SK-MEL-5 (cell line): ENCODE measurements around the gene TNF. TPM values are rescaled to one million over a fixed set of nuclear protein-coding genes. Genes with fewer than 3 reads are reported as not detected.
A peak's percentile ranks its signal among the peaks of the same experiment; 100 is the strongest.
"Not testable (repeated sequence)": the region's sequence is repeated elsewhere in the genome, so short reads cannot be mapped to it uniquely, and the experiment has no call there.

Experiments used
- DNase-seq: peaks from one replicate; pipeline ENCODE4 v3.0.0-alpha.2; 2016; ENCODE audit warnings: low read depth, low spot score
- in situ Hi-C: cut with HindIII; loops from 2 replicates; pipeline ENCODE4 v1.10.0; 2016; ENCODE audit warnings: low sequenced_read_pairs, high pct_unique_total_duplicates, low pct_unique_long_range_greater_than_20kb
- total RNA-seq: library from RNA; depleted of rRNA; stranded (reverse); fragments of >200 nt; shearing (Covaris generic); gene quantifications from 2 replicates; pipeline ENCODE4 v1.2.3, GENCODE V29; 2014

The TNF gene
- total RNA-seq, 1 experiment from 2014 or later, result not detected

- no peak for DNase-seq
- in situ Hi-C loops, result no loop called here
Measured at GRCh38 chr6:31579546-31580437, 4.4 kb downstream of the TNF start.

- in situ Hi-C loops, result no loop called here
- no peak for DNase-seq
Measured at GRCh38 chr6:31580438-31580740, 5.0 kb downstream of the TNF start.

- DNase-seq, result peak; percentile 75
- in situ Hi-C loops, result no loop called here
Measured at GRCh38 chr6:31580807-31581433, 5.6 kb downstream of the TNF start.

- DNase-seq, result no peak
- in situ Hi-C loops, result no loop called here
Measured at GRCh38 chr6:31581434-31582229, 6.3 kb downstream of the TNF start.

- in situ Hi-C loops, result no loop called here
- DNase-seq, result no peak
Measured at GRCh38 chr6:31582230-31582643, 6.9 kb downstream of the TNF start, which contains the start of gene LTB. TSS of gene LTB (minus strand) at chr6:31582424. CDS start at chr6:31582417, 7 bp downstream.

GRCh38 chr6:31585491-31585890 lies 10.1 kb downstream of the TNF start:
- DNase-seq, result peak; percentile 45

GRCh38 chr6:31586008-31586407 lies 10.6 kb downstream of the TNF start, which contains the start of gene LST1:
TSS of gene LST1 (plus strand) at chr6:31586277. CDS start at chr6:31587300, 1,023 bp downstream.
- DNase-seq, result no peak
- in situ Hi-C loops, result no loop called here

More at GRCh38 chr6:31585491-31585890, 10.1 kb downstream of the TNF start:
- in situ Hi-C loops, result no loop called here

GRCh38 chr6:31586599-31587281 lies 11.4 kb downstream of the TNF start:
- no peak for DNase-seq
- in situ Hi-C loops, result no loop called here

- no peak for DNase-seq
- in situ Hi-C loops, result no loop called here
Measured at GRCh38 chr6:31587791-31588777, 12.7 kb downstream of the TNF start.

GRCh38 chr6:31588871-31589650 lies 13.7 kb downstream of the TNF start:
- DNase-seq, result peak; percentile 15
- in situ Hi-C loops, result no loop called here

- in situ Hi-C loops, DNase-seq: not testable (repeated sequence)
Measured at GRCh38 chr6:31590691-31591090, 15.3 kb downstream of the TNF start.

GRCh38 chr6:31592396-31592771 lies 17.0 kb downstream of the TNF start:
- in situ Hi-C loops, result no loop called here
- DNase-seq, result no peak

GRCh38 chr6:31597006-31597405 lies 21.6 kb downstream of the TNF start:
- DNase-seq, result peak; percentile 68
- in situ Hi-C loops, result no loop called here

- in situ Hi-C loops, result no loop called here
- no peak for DNase-seq
Measured at GRCh38 chr6:31607317-31607716, 32.0 kb downstream of the TNF start.

GRCh38 chr6:31609519-31610406 lies 34.4 kb downstream of the TNF start:
- no peak for DNase-seq
- in situ Hi-C loops, result no loop called here
